IPS-20b (cell line): ENCODE data around the gene PPWD1.

Source experiments
- H3K27ac ChIP-seq: one replicate; pipeline ENCODE4 v1.5.1; 2013; ENCODE audit warnings: low read length
- H3K27me3 ChIP-seq: 2 replicates; pipeline ENCODE4 v1.6.1; 2013; ENCODE audit warnings: mild to moderate bottlenecking, low read length, inconsistent platforms; ENCODE audit not compliant: insufficient read depth
- H3K36me3 ChIP-seq: 2 replicates; pipeline ENCODE4 v1.6.1; 2013; ENCODE audit warnings: low read depth, mild to moderate bottlenecking, inconsistent platforms, low read length, moderate library complexity; ENCODE audit not compliant: insufficient read depth
- H3K4me1 ChIP-seq: 2 replicates; pipeline ENCODE4 v1.6.1; 2013; ENCODE audit warnings: mild to moderate bottlenecking, control low read depth, inconsistent platforms, low read length, moderate library complexity; ENCODE audit not compliant: insufficient read depth
- H3K4me3 ChIP-seq: 2 replicates; pipeline ENCODE4 v1.5.1; 2013; ENCODE audit warnings: mild to moderate bottlenecking, low read length, inconsistent platforms
- H3K9ac ChIP-seq: 2 replicates; pipeline ENCODE4 v1.6.1; 2013; ENCODE audit warnings: low read depth, mild to moderate bottlenecking, inconsistent platforms, low read length, moderate library complexity
- H3K9me3 ChIP-seq: 2 replicates; pipeline ENCODE4 v1.6.1; 2013; ENCODE audit warnings: mild to moderate bottlenecking, low read depth, low read length, inconsistent platforms; ENCODE audit not compliant: insufficient read depth

The PPWD1 gene

DNA sequence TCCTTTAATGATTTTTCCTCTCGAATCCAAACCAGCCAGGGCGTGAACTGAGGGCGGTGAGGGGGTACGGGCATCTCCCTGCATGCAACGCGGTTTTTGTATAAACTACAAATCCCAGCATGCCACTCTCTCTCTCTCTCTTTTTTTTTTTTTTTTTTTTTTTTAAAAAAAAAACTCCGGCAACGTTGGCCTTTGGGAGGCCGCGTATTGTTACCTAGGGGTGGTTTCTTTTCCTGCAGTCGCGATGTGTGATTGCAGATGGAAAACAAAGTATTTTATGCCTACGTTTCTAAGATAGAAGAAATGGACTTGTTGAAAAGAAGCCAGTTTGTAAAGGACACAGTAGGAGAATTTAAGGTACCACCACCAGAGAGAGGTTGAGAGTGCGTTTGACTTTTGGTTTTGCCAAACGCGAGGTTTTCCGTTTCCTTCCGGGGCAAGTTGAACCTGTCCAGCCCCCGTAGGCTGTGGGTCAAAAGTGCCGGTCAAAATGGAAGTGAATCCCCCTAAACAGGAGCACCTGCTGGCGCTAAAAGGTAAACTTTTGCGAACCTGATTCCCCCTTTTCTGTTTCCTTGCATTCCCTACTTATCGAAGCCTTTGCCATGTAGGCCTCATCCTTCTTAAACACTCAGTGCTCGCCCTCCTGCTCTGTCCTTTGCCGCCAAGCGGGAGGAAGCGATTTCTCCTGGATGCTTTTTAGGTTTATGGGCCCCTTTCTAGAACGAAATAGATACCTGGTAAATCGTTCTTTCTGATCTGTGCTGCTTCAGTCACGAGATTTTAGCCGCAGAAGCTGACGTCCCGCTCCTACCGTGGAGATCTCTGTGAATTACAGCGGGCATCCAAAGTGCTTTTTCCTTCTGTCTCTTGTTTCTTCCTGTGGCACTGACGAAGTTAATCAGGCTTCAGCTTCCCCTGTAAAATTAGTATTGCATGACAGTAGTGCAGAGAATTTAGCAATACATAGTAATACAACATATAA is 61.8 kb downstream of the PPWD1 start, which contains the start of the genes SHLD3 and TRAPPC13:
Gene SHLD3, plus strand, starts transcription at position 457 of the 985 bp plus-strand sequence. CDS start 4,561 bp downstream, outside the sequence.
Gene TRAPPC13, plus strand, starts transcription at position 457 of the 985 bp plus-strand sequence. Its CDS starts 34 bp downstream, at position 491.
- Histone ChIP-seq H3K4me3 (peak within 1 kb of the TSS; percentile 94), H3K27ac (peak within 1 kb of the TSS; percentile 53), H3K4me1 (peaks cover 8% of the 10 kb centered on the region; the same call in 1 of the 2 replicates), H3K9ac (peak within 1 kb of the TSS; percentile 92), H3K9me3 (no peaks in the 10 kb centered on the region), H3K27me3 (no peaks in the 10 kb centered on the region), H3K36me3 (peaks cover 6% of the 10 kb centered on the region)

DNA sequence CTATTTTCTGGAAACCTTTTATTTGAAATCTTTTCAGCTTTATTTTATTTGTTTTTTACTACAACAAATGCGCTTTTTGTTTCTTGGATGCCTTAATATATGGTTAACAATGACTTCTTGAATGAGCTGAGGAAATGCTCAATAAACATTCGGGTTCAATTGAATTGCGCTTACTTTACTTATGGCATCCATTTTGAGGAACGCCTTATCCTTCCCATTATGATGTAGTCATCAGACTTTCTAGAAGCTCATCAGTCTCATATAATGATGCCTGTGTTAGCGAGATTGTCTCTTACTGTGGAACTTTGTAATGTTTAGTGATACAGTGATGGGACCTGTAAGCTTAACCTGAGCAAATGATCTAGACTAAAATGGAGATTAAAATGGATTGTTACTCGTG is 62.6 kb downstream of the PPWD1 start:
- Histone ChIP-seq H3K4me1 (peaks cover 8% of the 10 kb centered on the region; the same call in 1 of the 2 replicates), H3K36me3 (peaks cover 8% of the 10 kb centered on the region), H3K9ac (peak overlapping the region; percentile 92; the same call in 1 of the 2 replicates), H3K9me3 (no peaks in the 10 kb centered on the region), H3K27me3 (no peaks in the 10 kb centered on the region), H3K27ac (no peak overlapping the region), H3K4me3 (peak overlapping the region; percentile 94)

DNA sequence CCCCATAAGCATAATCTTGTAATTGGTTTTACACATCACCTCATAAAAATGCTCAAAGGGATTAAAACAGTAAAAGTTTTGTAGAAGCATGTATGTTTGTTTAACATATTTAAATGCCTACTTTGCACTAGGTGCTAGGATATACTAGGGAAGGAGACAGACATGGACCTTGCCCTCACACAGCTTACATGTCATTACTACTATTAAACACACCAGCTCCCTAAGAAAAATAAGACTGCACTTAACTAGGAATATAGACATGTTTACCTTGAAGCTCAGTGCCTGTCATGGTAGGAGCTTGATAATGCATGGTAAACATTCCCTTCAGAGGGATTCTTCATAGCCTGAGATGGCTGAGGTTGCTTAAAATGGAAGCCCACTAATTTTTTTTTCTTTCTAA is 67.9 kb downstream of the PPWD1 start:
- H3K4me3 ChIP-seq = no peak overlapping the region
- H3K27ac ChIP-seq = no peak overlapping the region
- peaks cover 3% of the 10 kb centered on the region; the same call in 1 of the 2 replicates for H3K4me1 ChIP-seq
- no peaks in the 10 kb centered on the region for H3K9me3 ChIP-seq
- peaks cover 11% of the 10 kb centered on the region for H3K36me3 ChIP-seq
- no peak overlapping the region for H3K9ac ChIP-seq
- H3K27me3 ChIP-seq = no peaks in the 10 kb centered on the region
